Fibroblast of villous mesenchyme (primary cell): Measurements from ENCODE around the gene ADCY2. TPM values are rescaled to one million over a fixed set of nuclear protein-coding genes. Genes with fewer than 3 reads are reported as not detected.

Experiments used
- DNase-seq: peaks from one replicate; pipeline ENCODE4 v3.0.0-alpha.2; 2010; ENCODE audit warnings: low read depth
- H3K4me3 ChIP-seq: 2 replicates; pipeline ENCODE4 v1.5.1; 2011; ENCODE audit warnings: low read depth, mild to moderate bottlenecking, low read length
- CTCF ChIP-seq: IDR thresholded peaks from 2 replicates; pipeline ENCODE4 v1.5.1; 2012; ENCODE audit warnings: low read depth, mild to moderate bottlenecking, low read length; ENCODE audit not compliant: insufficient read depth
- total RNA-seq: library from RNA; depleted of rRNA; stranded (reverse); fragments of >200 nt; gene quantifications from 2 replicates; pipeline ENCODE4 v1.2.3, GENCODE V29; 2012

ADCY2 gene
- total RNA-seq, 1 donor = under 0.01 TPM

GRCh38 chr5:7629561-7629960 lies 233.6 kb downstream of the ADCY2 start:
- H3K4me3 ChIP-seq = no peak overlapping the region
- no peak for DNase-seq
- no peak for TF ChIP-seq CTCF

- TF ChIP-seq CTCF = no peak
- no peak for DNase-seq
- no peak overlapping the region for H3K4me3 ChIP-seq
Measured at GRCh38 chr5:7634837-7635236, 238.9 kb downstream of the ADCY2 start.

- DNase-seq = no peak
- TF ChIP-seq CTCF = no peak
- H3K4me3 ChIP-seq = no peak overlapping the region
Measured at GRCh38 chr5:7638456-7638855, 242.5 kb downstream of the ADCY2 start.

DNA sequence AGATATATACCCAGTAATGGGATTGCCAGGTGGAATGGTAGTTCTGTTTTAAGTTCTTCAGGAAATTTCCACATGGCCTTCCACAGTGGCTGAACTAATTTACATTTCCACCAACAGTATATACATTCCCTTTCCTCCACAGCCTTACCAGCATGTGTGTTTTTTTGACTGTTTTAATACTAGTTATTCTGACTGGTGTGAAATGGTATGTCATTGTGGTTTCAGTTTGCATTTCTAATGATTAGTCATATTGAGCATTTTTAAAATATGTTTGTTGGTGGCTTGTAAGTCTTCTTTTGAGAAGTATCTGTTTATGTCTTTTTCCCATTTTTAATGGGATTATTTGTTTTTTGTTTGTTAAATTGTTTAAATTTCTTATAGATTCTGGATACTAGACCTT lies 246.1 kb downstream of the ADCY2 start:
- DNase-seq = no peak
- H3K4me3 ChIP-seq = no peak overlapping the region
- no peak for TF ChIP-seq CTCF

GRCh38 chr5:7644723-7645122 lies 248.8 kb downstream of the ADCY2 start:
- no peak for TF ChIP-seq CTCF
- no peak overlapping the region for H3K4me3 ChIP-seq
- DNase-seq = no peak

DNA sequence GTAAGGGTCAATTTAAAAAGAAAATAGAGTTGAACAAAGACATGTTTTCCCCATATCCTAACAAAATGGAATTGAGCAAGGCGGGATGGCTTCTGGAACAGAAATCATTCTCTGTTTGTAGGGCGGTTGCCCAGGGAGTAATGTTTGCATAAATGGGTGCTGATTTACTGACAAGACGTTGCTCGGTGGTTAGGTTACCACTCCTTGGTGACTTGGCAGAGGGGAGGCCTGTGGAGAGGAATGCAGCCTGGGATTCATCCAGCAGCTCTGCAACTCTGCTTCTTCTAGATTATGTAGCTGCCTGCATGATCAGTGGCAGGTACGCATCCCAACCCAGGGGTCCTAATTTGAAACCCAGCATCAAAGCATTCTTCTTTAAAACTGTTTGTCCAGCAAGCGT lies 254.8 kb downstream of the ADCY2 start:
- TF ChIP-seq CTCF = no peak
- no peak for DNase-seq

DNA sequence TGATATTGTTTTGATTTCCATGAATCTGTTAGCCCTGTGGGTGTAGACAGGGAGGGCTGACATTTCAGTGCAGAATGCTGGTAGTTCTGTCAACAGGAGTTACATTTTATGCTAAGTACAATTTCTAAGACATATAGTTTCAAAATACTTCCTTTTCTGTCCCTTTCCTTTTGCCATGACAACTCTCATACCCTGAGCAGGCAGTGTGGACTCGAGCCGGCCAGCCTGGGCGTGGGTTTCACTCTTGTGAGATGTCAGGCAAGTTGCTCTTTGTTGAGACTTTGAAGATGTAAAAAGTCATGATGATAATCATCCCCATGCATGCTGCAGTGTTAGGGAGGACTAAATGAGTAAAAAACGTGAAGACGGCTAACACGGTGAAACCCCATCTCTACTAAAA lies 257.1 kb downstream of the ADCY2 start:
- TF ChIP-seq CTCF = no peak
- no peak overlapping the region for H3K4me3 ChIP-seq
- no peak for DNase-seq

More for the DNA sequence above, 254.8 kb downstream of the ADCY2 start:
- no peak overlapping the region for H3K4me3 ChIP-seq
